Measurements from ENCODE around the gene GRB14. TPM values are rescaled to one million over a fixed set of nuclear protein-coding genes. Genes with fewer than 3 reads are reported as not detected.

GRB14 gene
- total RNA-seq, 1 donor from 2014 or later, result 13.6 TPM

GRCh38 chr2:164535280-164536025, 85.8 kb downstream of the GRB14 start:
- Mint-ChIP-seq H3K9me3 (no peaks in the 10 kb centered on the region), H3K27ac (peak overlapping the region; percentile 95), H3K4me1 (peaks cover 35% of the 10 kb centered on the region), H3K4me3 (no peak overlapping the region), H3K36me3 (no peaks in the 10 kb centered on the region), H3K27me3 (ENCODE audit: low read depth) (no peaks in the 10 kb centered on the region)
- DNase-seq (ENCODE audit: low spot score in 2 of 2, unreplicated experiment in 2 of 2), result no peak
- no peak for TF ChIP-seq CTCF (IDR thresholded peaks at IDR 0.05; ENCODE audit: unreplicated experiment)

- no peak overlapping the region for H3K27ac Mint-ChIP-seq
- H3K9me3 Mint-ChIP-seq, result no peaks in the 10 kb centered on the region
Measured at GRCh38 chr2:164530464-164530863, 90.8 kb downstream of the GRB14 start.

DNA sequence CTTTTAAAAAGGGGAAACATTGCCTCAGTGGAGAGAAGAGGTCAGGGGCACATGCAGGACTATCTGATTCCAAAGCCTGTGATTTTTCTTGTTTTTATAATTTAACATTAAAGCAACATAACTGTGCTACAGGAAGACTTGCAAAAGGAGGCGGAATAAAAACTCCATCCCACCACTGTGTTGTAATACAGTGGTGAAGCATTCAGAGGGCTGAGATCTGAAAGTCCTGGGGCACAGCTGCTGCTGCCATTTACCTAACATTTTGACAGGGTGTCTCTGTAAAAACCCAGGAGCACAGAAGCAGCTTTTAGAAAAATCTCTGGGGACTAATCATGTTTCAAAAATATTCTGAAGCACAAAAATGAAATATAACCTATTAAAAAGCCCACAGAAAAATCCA, 97.6 kb downstream of the GRB14 start:
- Mint-ChIP-seq H3K36me3 (peaks cover 34% of the 10 kb centered on the region), H3K27ac (no peak overlapping the region), H3K27me3 (ENCODE audit: low read depth) (no peaks in the 10 kb centered on the region), H3K9me3 (peaks cover 28% of the 10 kb centered on the region), H3K4me3 (no peak overlapping the region), H3K4me1 (no peaks in the 10 kb centered on the region)
- TF ChIP-seq CTCF (IDR thresholded peaks at IDR 0.05; ENCODE audit: unreplicated experiment), result no peak
- no peak for DNase-seq (ENCODE audit: low spot score in 2 of 2, unreplicated experiment in 2 of 2)

More at GRCh38 chr2:164530464-164530863, 90.8 kb downstream of the GRB14 start:
- no peak for TF ChIP-seq CTCF (IDR thresholded peaks at IDR 0.05; ENCODE audit: unreplicated experiment)
- Mint-ChIP-seq H3K27me3 (ENCODE audit: low read depth) (no peaks in the 10 kb centered on the region), H3K4me3 (no peak overlapping the region), H3K36me3 (no peaks in the 10 kb centered on the region), H3K4me1 (peaks cover 9% of the 10 kb centered on the region)
- no peak for DNase-seq (ENCODE audit: low spot score in 2 of 2, unreplicated experiment in 2 of 2)

GRCh38 chr2:164523009-164523408, 98.3 kb downstream of the GRB14 start:
- H3K9me3 Mint-ChIP-seq, result peaks cover 35% of the 10 kb centered on the region
- no peak overlapping the region for H3K27ac Mint-ChIP-seq
- no peaks in the 10 kb centered on the region for H3K4me1 Mint-ChIP-seq
- H3K4me3 Mint-ChIP-seq, result no peak overlapping the region
- no peaks in the 10 kb centered on the region for H3K27me3 Mint-ChIP-seq (ENCODE audit: low read depth)
- TF ChIP-seq CTCF (IDR thresholded peaks at IDR 0.05; ENCODE audit: unreplicated experiment), result no peak
- H3K36me3 Mint-ChIP-seq, result peaks cover 41% of the 10 kb centered on the region
- DNase-seq (ENCODE audit: low spot score in 2 of 2, unreplicated experiment in 2 of 2), result no peak

GRCh38 chr2:164522561-164522981, 98.7 kb downstream of the GRB14 start:
- no peaks in the 10 kb centered on the region for H3K27me3 Mint-ChIP-seq (ENCODE audit: low read depth)
- DNase-seq (ENCODE audit: low spot score in 2 of 2, unreplicated experiment in 2 of 2), result no peak
- TF ChIP-seq CTCF (IDR thresholded peaks at IDR 0.05; ENCODE audit: unreplicated experiment), result no peak
- peaks cover 44% of the 10 kb centered on the region for H3K36me3 Mint-ChIP-seq
- H3K4me3 Mint-ChIP-seq, result no peak overlapping the region
- H3K4me1 Mint-ChIP-seq, result no peaks in the 10 kb centered on the region
- no peak overlapping the region for H3K27ac Mint-ChIP-seq
- H3K9me3 Mint-ChIP-seq, result peaks cover 39% of the 10 kb centered on the region

Data from mesothelial cell of epicardium (in vitro differentiated cells).